GM19043 (cell line): ENCODE measurements around the gene MEN1.

ENCODE experiments used
- ATAC-seq: cut with Tn5 transposase; IDR thresholded peaks from one replicate; pipeline ENCODE4 v1.9.1; 2021; ENCODE audit warnings: low read depth; ENCODE audit not compliant: unreplicated experiment

Gene MEN1

DNA sequence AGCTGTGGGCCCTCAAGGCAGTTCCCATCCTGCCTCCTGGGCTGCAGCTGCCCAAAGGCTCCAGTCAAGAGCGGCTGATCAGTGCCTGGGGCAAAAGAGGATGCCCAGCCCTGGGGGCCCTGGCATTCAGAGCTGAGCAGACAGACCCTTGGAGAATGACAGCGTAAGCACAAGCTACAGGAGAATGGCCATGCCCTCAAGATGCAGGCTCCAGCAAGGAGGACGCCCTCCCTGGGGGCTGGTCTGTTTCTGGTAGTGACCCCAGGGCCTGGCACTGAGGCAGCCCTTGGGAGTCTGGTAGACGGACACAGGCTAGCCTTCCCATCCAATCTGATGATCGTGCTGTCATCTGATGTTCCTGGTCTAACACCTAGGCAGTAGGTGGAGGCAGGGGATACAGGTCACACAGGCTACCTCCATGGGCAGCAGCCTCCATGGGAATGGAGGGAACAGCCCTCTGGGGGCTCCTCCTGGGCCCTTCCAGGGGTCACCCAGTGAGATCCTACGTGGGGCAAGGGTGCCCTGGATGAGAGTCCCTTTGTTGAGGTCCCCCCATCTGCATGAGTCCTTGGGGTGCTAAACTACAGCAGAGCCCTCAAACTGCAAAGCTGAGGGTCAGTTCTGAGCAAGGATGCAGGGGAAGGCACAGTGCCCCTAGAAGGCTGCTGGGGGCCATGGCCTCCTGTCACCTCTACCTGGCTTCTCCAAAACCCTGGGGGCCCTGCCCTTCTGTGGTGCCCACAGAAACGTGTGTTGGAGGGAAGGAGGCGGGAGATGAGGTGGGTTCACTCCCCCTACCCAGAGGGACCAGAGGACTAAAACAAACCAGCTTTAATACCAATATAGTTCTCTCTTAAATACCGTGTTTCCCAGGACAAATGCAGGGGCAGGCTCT lies 21.8 kb downstream of the MEN1 start:
- ATAC-seq, result no peak

- ATAC-seq, result no peak
These were observed 22.6 kb downstream of the MEN1 start for GRCh38 chr11:64787526-64788320.

- no peak for ATAC-seq
These were observed 24.0 kb downstream of the MEN1 start for GRCh38 chr11:64786308-64786707.

GRCh38 chr11:64784813-64785581 lies 25.4 kb downstream of the MEN1 start:
- ATAC-seq, result no peak

DNA sequence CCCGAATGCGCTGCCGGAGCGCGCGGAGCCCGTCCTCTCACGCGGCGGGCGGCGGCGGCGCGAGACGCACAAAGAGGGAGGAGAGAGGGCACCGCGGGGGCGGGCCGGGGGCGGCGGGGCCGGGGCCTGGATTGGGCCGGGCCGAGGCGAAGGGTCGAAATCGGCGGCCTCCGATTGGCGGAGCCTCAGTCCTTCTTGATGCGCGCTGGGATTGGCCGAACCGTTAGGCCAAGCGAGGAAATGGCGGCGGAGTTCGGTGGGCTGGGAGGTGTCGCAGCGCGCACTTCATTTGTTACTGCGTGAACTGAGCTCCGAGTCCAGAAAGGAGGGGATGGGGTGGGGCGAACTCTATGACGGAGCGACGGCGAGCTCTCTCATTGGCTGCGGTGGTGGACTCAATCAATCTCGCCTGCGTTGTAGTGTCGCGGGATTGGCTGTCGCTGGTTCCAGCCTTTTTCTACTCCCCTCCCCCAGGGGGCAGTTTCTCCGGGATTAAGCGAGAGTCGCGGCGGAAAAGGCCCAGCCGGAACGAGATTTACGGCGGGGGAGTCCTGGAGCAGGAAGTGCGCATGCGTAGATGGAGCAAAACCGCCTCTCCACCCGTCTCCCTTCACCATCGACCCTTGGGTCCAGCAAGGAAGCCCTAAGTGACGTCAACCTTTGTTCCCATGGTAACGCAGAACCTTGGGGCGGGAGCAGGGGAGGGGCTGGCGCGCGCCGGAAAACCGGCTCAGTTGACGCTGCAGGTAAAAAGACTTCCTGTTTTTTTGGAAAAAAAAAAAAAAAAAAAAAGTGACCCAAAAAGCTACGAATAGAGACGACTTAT lies 31.7 kb downstream of the MEN1 start, which contains the start of gene SF1:
Gene SF1 (minus strand): TSS at position 70 of the 826 bp plus-strand sequence. CDS start 150 bp downstream, outside the sequence.
- peak; percentile 84 for ATAC-seq

DNA sequence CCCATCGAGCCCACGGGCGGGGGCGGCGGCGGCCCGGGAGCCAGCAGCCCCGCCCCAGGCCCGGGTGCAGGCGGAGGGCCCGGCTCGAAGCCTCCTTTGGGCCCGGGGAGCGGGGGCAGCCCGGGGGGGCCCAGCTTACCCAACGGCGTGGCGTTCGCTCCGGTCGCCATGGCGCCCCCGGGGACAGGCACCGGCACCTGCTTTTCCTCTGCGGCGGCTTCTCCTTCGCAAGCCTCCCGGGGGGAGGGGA lies 32.2 kb downstream of the MEN1 start:
- ATAC-seq, result peak; percentile 1

DNA sequence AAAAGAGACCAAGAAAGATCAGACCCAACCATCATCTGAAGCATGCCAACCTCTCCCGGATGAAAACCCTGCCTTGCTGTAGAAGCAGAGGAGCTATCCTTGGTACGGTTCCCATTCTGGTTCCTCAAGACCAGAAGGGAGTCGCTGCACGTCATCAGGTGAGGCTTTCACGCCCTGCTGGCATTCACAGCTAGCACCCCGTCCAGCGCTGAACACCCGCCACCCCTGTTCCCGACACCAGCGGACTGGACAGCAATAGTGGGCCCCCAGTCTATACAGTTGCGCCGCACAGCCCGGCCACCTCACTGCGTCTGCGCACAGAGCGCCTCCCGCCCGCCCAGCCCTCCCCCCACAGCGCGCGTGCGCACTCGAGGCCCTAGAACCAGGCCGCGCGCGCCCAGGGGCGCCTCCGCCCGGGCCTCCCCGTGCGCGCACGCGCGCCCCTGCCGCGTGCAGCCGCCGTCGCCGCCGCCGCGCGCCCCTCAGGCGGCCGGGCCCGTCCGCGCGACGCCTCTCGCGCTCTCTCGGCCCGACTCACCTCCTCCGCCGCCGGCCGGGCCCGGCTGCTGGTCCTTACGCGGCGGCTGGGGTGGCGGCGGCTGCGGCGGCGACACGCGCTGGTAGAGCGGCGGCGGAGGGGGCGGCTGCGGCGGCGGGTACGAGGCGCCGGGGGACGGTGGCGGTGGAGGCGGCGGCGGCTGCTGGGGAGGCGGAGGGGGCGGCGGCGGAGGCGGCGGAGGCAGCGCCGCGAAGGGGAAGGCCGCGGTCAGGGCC lies 32.7 kb downstream of the MEN1 start:
- no peak for ATAC-seq

DNA sequence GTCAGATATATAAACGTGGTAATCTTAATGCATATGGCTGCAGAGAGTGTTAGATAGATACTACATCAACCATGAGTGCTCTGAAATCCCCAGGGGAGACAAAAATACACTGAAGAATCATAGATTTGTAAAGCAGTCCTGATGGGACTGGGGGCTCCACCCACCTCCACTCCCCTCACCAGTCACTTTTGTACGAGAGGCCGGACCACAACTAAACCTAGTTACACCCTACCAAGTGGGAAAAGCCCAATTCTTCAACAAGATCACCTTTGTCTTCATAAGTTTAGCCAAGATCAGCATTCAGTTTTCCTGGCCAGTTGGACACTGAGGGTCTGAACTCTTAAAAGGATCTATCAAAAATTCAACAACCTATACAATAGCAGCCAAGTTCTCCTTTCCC lies 33.5 kb downstream of the MEN1 start:
- no peak for ATAC-seq

- no peak for ATAC-seq
These were observed 33.9 kb downstream of the MEN1 start for GRCh38 chr11:64776425-64776824.

GRCh38 chr11:64774144-64774543 lies 36.2 kb downstream of the MEN1 start:
- no peak for ATAC-seq

- ATAC-seq, result no peak
These were observed 37.9 kb downstream of the MEN1 start for GRCh38 chr11:64772303-64773018.

DNA sequence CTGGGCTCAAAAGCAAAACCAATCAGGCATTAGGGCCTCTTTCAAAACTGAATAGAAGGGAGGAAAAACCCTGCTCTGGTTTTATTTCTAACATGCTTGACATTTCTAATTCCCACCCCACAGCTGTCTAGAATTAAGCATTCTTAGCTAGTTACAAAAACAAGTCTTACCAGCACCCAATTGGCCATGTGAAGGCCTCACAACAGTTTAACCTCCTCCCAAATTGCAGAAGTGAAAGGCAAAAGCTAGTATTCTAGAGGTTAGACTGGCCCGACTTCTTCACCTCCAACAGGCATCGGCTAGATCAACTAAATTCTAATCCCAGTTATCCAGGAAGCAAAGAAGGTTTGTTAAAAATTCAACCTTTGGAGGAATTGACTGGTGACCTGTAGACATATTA lies 38.5 kb downstream of the MEN1 start:
- ATAC-seq, result no peak

GRCh38 chr11:64770120-64770519 lies 40.2 kb downstream of the MEN1 start:
- ATAC-seq, result no peak

GRCh38 chr11:64769283-64769682 lies 41.1 kb downstream of the MEN1 start:
- no peak for ATAC-seq

DNA sequence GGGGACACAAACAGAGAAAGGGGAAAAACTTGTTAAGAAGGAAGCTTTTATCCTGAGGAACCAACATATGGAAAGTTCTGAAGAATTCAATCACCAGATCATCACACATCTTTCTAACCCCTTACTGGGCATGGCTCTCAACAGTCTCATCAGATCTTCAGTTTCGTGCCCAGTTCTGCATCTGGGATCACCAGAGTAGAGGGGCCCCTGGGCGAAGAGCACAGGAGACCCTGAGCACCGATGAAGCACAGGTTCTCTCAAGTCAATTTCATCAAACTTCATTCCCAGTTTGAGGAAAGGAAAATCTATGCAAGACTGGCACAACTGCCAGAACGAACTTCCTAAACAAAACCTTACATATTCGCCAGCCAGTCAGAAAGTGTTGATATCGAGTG lies 42.1 kb downstream of the MEN1 start:
- no peak for ATAC-seq

DNA sequence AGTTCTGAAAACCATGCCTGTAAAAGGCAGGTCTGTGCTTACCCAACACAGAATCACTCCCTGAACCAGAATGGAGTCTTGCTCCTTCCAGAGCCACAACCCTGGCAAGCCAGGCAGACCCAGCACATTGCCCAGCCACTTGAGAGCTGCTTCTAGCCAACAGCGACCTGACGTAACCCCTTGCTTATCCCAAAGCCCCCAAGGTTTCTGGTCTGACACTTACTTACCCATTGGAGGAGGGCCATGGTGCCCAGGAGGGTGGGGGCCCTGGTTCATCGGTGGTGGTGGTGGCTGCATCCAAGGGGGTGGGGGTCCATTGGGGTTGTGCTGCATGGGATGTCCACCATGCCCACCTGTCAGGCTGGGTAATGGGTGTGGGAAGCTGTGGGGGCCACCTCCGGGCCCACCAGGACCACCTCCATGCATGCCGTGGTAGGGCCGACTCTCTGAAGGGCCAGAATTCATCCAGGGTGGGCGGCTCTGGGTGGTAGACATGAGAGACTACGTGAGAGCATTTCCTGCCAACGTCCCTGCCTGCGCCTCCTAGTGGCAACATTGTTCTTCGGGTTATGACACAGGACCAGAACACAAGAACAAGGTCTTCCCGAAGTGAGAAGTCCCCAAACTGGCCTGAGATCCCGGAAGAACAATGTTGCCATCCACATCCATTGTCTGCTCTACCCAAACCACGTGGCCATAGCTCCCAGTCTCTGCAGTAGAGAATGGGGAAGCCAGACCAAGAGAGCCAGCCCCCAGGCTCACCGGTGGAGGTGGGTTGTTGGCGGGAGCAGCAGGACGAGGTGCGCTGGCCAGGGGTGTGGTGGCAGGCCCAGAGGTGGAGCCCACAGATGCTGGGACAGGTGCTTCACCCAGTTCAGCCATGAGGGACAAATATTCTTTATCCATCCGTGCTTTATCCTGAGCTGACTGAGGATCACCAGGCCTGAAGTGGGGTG lies 42.7 kb downstream of the MEN1 start:
- ATAC-seq, result no peak

DNA sequence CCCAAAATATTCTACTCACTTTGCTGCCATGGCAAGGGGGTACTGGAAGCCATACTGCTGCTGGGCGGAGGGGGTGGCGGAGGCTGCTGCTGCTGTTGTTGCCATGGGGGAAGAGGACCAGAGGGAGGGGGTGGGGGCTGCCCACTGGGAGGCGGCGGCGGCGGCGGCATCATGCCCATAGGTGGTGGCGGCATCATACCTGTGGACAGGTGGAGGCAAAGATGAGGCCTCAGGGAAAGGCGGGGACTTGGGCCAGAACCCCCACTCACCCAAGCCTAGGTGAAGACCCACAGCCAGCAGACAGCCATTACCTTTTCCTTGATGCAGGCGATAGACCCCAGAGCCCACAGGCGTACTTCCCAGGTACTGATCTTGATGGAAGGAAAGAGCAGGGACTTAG lies 43.5 kb downstream of the MEN1 start:
- no peak for ATAC-seq
